ENCODE data around the gene GHR. TPM values are rescaled to one million over a fixed set of nuclear protein-coding genes. Genes with fewer than 3 reads are reported as not detected.

The GHR gene
- total RNA-seq, 1 experiment from 2014 or later, result 1.8 TPM

DNA sequence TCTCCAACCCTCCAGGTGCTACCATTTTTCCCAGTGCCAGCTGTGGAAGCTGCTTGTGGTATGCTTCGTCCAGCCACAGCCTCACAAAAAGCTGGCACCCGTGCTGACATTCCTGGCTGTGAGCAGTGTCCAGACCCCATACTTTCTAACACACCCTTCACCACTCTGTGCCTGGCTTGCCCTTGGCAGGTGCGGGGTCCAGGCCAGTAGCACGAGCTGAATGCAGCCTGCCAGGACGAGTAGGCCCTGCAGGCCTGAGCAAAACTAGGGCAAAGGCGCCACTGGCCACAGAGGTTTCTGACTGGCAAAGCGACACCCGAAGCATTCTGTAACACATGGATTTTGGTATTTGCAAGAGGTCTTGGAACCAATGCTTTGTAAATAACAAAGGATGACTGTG lies 26.0 kb upstream of the GHR start:
- CTCF ChIA-PET, result interaction anchor here (0.6 kb wide), 1 partner anchor 1351 kb away, joined by 3 read pairs; no protein-coding TSS in a partner anchor
- no peak overlapping the region for H3K4me3 Mint-ChIP-seq (ENCODE audit: unreplicated experiment)
- POLR2A ChIA-PET, result interaction anchor here (0.7 kb wide), 1 partner anchor 17 kb away, joined by 3 read pairs; no protein-coding TSS in a partner anchor
- intact Hi-C loops (cut with micrococcal nuclease), result no loop called here
- H3K27me3 Mint-ChIP-seq (ENCODE audit: insufficient read depth, unreplicated experiment), result no peaks in the 10 kb centered on the region
- no TSS peak for BruUV-seq (replicated peaks)
- no peaks in the 10 kb centered on the region for H3K36me3 Mint-ChIP-seq (ENCODE audit: insufficient read depth, unreplicated experiment)
- no peak for DNase-seq (ENCODE audit: unreplicated experiment)
- H3K9me3 Mint-ChIP-seq (ENCODE audit: unreplicated experiment), result peaks cover 8% of the 10 kb centered on the region
- no peak overlapping the region for H3K27ac Mint-ChIP-seq (ENCODE audit: low read depth, unreplicated experiment)
- TF ChIP-seq, protein P1, sequence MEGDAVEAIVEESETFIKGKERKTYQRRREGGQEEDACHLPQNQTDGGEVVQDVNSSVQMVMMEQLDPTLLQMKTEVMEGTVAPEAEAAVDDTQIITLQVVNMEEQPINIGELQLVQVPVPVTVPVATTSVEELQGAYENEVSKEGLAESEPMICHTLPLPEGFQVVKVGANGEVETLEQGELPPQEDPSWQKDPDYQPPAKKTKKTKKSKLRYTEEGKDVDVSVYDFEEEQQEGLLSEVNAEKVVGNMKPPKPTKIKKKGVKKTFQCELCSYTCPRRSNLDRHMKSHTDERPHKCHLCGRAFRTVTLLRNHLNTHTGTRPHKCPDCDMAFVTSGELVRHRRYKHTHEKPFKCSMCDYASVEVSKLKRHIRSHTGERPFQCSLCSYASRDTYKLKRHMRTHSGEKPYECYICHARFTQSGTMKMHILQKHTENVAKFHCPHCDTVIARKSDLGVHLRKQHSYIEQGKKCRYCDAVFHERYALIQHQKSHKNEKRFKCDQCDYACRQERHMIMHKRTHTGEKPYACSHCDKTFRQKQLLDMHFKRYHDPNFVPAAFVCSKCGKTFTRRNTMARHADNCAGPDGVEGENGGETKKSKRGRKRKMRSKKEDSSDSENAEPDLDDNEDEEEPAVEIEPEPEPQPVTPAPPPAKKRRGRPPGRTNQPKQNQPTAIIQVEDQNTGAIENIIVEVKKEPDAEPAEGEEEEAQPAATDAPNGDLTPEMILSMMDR (IDR thresholded peaks at IDR 0.05; ENCODE audit: unreplicated experiment), result no peak
- H3K4me1 Mint-ChIP-seq (ENCODE audit: insufficient read depth, unreplicated experiment), result no peaks in the 10 kb centered on the region

DNA sequence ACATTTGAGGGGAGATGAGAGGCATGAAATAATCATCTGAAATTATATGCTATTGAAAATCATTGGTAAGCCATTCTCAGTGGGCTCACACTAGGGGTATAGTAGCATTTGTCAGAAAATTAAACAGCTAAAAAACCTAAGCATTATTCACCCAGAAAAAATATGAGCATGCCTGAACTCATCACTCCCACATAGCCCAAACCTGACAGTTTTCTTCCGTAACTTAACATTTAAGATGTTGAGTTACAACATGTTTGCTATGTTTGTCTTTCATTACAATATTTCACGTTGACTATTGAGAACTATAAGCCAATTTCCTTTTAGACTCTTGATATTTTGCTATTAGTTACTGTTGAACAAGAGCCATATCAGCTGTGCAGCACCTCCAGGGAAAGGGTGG lies 23.5 kb upstream of the GHR start:
- H3K36me3 Mint-ChIP-seq (ENCODE audit: insufficient read depth, unreplicated experiment), result no peaks in the 10 kb centered on the region
- ChIA-PET CTCF (interaction anchor here (1.3 kb wide), 1 partner anchor 23 kb away, joined by 7 read pairs; the partner anchor contains the start of gene GHR), POLR2A (no interaction called here)
- DNase-seq (ENCODE audit: unreplicated experiment), result no peak
- TF ChIP-seq, protein P1 (IDR thresholded peaks at IDR 0.05; ENCODE audit: unreplicated experiment), result no peak
- H3K9me3 Mint-ChIP-seq (ENCODE audit: unreplicated experiment), result no peaks in the 10 kb centered on the region
- no peak overlapping the region for H3K4me3 Mint-ChIP-seq (ENCODE audit: unreplicated experiment)
- intact Hi-C loops (cut with micrococcal nuclease), result no loop called here
- H3K27ac Mint-ChIP-seq (ENCODE audit: low read depth, unreplicated experiment), result no peak overlapping the region
- H3K27me3 Mint-ChIP-seq (ENCODE audit: insufficient read depth, unreplicated experiment), result no peaks in the 10 kb centered on the region
- no peaks in the 10 kb centered on the region for H3K4me1 Mint-ChIP-seq (ENCODE audit: insufficient read depth, unreplicated experiment)
- BruUV-seq (replicated peaks), result no TSS peak

DNA sequence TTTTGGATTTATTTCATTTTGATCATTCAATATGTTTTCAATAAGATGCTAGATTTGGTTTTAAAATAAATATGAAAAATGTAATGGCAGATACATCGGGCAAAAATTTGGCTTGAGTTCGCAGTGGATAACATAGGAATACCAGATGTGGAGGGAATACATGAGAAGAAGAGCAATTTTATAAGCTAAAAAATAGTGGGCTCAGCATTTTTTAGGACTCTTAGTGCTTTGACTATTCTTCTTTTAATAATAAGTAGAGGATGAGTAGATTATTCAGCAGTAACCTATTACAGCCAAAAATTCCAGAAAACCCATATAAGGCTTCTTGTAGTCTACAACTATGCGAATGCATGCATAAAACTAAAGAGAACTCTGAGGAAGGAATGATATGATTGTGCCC lies 22.8 kb upstream of the GHR start:
- Mint-ChIP-seq H3K4me3 (ENCODE audit: unreplicated experiment) (no peak overlapping the region), H3K36me3 (ENCODE audit: insufficient read depth, unreplicated experiment) (no peaks in the 10 kb centered on the region), H3K4me1 (ENCODE audit: insufficient read depth, unreplicated experiment) (no peaks in the 10 kb centered on the region), H3K27ac (ENCODE audit: low read depth, unreplicated experiment) (no peak overlapping the region), H3K27me3 (ENCODE audit: insufficient read depth, unreplicated experiment) (no peaks in the 10 kb centered on the region), H3K9me3 (ENCODE audit: unreplicated experiment) (no peaks in the 10 kb centered on the region)
- no TSS peak for BruUV-seq (replicated peaks)
- CTCF ChIA-PET, result interaction anchor here (0.7 to 1.3 kb wide), 2 partner anchors 22 to 173 kb away, joined by 3 to 7 read pairs; partner anchors contain the start of gene GHR
- POLR2A ChIA-PET, result no interaction called here
- intact Hi-C loops (cut with micrococcal nuclease), result no loop called here
- TF ChIP-seq, protein P1 (IDR thresholded peaks at IDR 0.05; ENCODE audit: unreplicated experiment), result no peak
- DNase-seq (ENCODE audit: unreplicated experiment), result no peak

DNA sequence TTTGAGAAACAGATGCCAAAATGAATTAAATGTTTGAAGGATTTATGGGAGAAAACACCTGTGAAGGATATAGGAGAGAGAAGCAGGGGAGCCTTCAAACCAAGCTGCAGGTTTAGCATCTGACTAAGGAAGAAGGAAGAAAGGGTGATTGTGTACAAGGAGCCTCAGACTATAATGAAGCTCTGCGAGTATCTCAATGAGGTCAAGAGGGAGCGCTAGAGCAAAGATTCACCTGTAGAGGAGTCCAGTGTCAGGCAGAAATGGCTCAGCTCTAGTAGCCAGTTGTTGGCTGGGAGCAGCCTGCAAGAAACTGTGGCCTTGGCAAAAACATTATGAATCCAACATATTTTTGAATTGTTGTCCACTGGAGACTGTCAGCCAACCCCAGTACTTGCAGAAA lies 20.0 kb upstream of the GHR start:
- BruUV-seq (replicated peaks), result no TSS peak
- TF ChIP-seq, protein P1 (IDR thresholded peaks at IDR 0.05; ENCODE audit: unreplicated experiment), result no peak
- H3K36me3 Mint-ChIP-seq (ENCODE audit: insufficient read depth, unreplicated experiment), result no peaks in the 10 kb centered on the region
- ChIA-PET POLR2A (no interaction called here), CTCF (interaction anchor here (0.6 to 1.0 kb wide), 3 partner anchors 11 to 1153 kb away, joined by 3 read pairs; no protein-coding TSS in a partner anchor)
- H3K4me3 Mint-ChIP-seq (ENCODE audit: unreplicated experiment), result no peak overlapping the region
- no peaks in the 10 kb centered on the region for H3K9me3 Mint-ChIP-seq (ENCODE audit: unreplicated experiment)
- H3K27me3 Mint-ChIP-seq (ENCODE audit: insufficient read depth, unreplicated experiment), result no peaks in the 10 kb centered on the region
- H3K27ac Mint-ChIP-seq (ENCODE audit: low read depth, unreplicated experiment), result no peak overlapping the region
- H3K4me1 Mint-ChIP-seq (ENCODE audit: insufficient read depth, unreplicated experiment), result no peaks in the 10 kb centered on the region
- no peak for DNase-seq (ENCODE audit: unreplicated experiment)
- intact Hi-C loops (cut with micrococcal nuclease), result no loop called here

Measured in MCF 10A (cell line).